K562 (cell line): ENCODE data around the gene MIB2. TPM values are rescaled to one million over a fixed set of nuclear protein-coding genes. Genes with fewer than 3 reads are reported as not detected.
A peak's percentile ranks its signal among the peaks of the same experiment; 100 is the strongest.

Source experiments
- BCL6 ChIP-seq: fragments of 250-450 bp; sonication (Bioruptor Pico); IDR thresholded peaks from 2 replicates; pipeline ENCODE4 v1.4.0; 2020
- BRF1 ChIP-seq: IDR thresholded peaks from 3 replicates; pipeline ENCODE4 v1.6.1; 2011; ENCODE audit warnings: borderline replicate concordance, mild to moderate bottlenecking; ENCODE audit not compliant: insufficient read length; ENCODE audit errors: extremely low read depth
- CXXC5 ChIP-seq: fragments of 250-450 bp; sonication (Bioruptor Pico); IDR thresholded peaks from 2 replicates; pipeline ENCODE4 v1.8.0; 2022; ENCODE audit warnings: inconsistent platforms, mild to moderate bottlenecking, moderate library complexity
- FOXA3 ChIP-seq, 2 experiments: fragments of 450-650 bp in 1 of 2; sonication (generic) in 1 of 2; formaldehyde crosslinking; IDR thresholded peaks in 1 of 2; conservative IDR thresholded peaks in 1 of 2; 2 replicates each; pipeline versions ENCODE4 v1.4.0 to v1.8.0; 2020 to 2022; ENCODE audit warnings: mild to moderate bottlenecking in 2 of 2, missing genetic modification reagents in 1 of 2
- KLF10 ChIP-seq: fragments of 250-450 bp; sonication (Bioruptor Pico); IDR thresholded peaks from 2 replicates; pipeline ENCODE4 v1.6.1; 2021; ENCODE audit warnings: matching md5 sums
- MCM2 ChIP-seq: fragments of 450-650 bp; IDR thresholded peaks from 2 replicates; pipeline ENCODE4 v1.6.1; 2017; ENCODE audit warnings: low read depth, mild to moderate bottlenecking
- RAD51 ChIP-seq: fragments of 450-650 bp; IDR thresholded peaks from 2 replicates; pipeline ENCODE4 v1.7.1; 2016; ENCODE audit warnings: low read depth, mild to moderate bottlenecking, borderline replicate concordance
- ZBTB11 ChIP-seq, 3 experiments: fragments of 200-800 bp in 1 of 3; fragments of 250-450 bp in 1 of 3; fragments of 450-650 bp in 1 of 3; sonication (Bioruptor Pico) in 1 of 3; sonication (Bioruptor generic) in 1 of 3; formaldehyde crosslinking in 1 of 3; IDR thresholded peaks; 2 replicates each; pipeline versions ENCODE4 v1.6.1 to v1.8.0; 2016 to 2022; ENCODE audit warnings: mild to moderate bottlenecking in 2 of 3, missing genetic modification characterization in 2 of 3, missing compliant biosample characterization in 1 of 3, moderate library complexity in 1 of 3
- ZNF239 ChIP-seq: fragments of 250-450 bp; sonication (Bioruptor Pico); IDR thresholded peaks from 2 replicates; pipeline ENCODE4 v1.4.0; 2020; ENCODE audit warnings: mild to moderate bottlenecking
- ZNF408 ChIP-seq: fragments of 250-450 bp; sonication (Bioruptor Pico); IDR thresholded peaks from 2 replicates; pipeline ENCODE4 v1.4.0; 2020; ENCODE audit warnings: low read depth, mild to moderate bottlenecking, moderate library complexity
- ZNF444 ChIP-seq: fragments of 250-450 bp; sonication (Bioruptor Pico); IDR thresholded peaks from 2 replicates; pipeline ENCODE4 v1.4.0; 2020; ENCODE audit warnings: mild to moderate bottlenecking, moderate library complexity
- ZNF584 ChIP-seq: fragments of 200-800 bp; sonication (Bioruptor generic); IDR thresholded peaks from 2 replicates; pipeline ENCODE4 v1.6.1; 2016; ENCODE audit warnings: low read depth, mild to moderate bottlenecking, missing genetic modification characterization, missing compliant biosample characterization
- polyA plus RNA-seq, 8 experiments: library from polyadenylated mRNA; depleted of rRNA in 4 of 8; stranded (reverse) in 5 of 8; unstranded in 3 of 8; fragments of >200 nt; fragmentation: Nextera tagmentation in 2 of 8; fragmentation: Illumina TruSeq in 1 of 8; extraction: Ambion mirVana in 2 of 8; extraction: Trizol in 1 of 8; gene quantifications; 2 replicates each; pipeline versions ENCODE4 v1.2.1 to v1.2.3, GENCODE V29; 2011 to 2014; ENCODE audit warnings: inconsistent platforms in 1 of 8, missing spikeins in 1 of 8
- total RNA-seq, 7 experiments: library from RNA; depleted of rRNA in 6 of 7; stranded (reverse); fragments of >200 nt in 6 of 7; fragmentation: Illumina TruSeq in 2 of 7; extraction: Trizol in 2 of 7; gene quantifications; 2 replicates each; pipeline versions ENCODE4 v1.2.1 to v1.2.3, GENCODE V29; 2011 to 2021; ENCODE audit warnings: low replicate concordance in 1 of 7
- TF ChIP-seq, protein P1 (sequence below), 2 experiments: fragments of 200-800 bp in 1 of 2; sonication (Bioruptor generic) in 1 of 2; sonication (generic) in 1 of 2; formaldehyde crosslinking in 1 of 2; IDR thresholded peaks in 1 of 2; conservative IDR thresholded peaks in 1 of 2; 2 replicates each; pipeline versions ENCODE4 v1.5.0 to v1.6.1; 2016 to 2020; ENCODE audit warnings: missing compliant biosample characterization in 1 of 2, missing genetic modification characterization in 1 of 2, missing genetic modification reagents in 1 of 2
- TF ChIP-seq, protein P2 (sequence below): IDR thresholded peaks from 3 replicates; pipeline ENCODE4 v1.6.1; 2011; ENCODE audit warnings: borderline replicate concordance, mild to moderate bottlenecking, moderate library complexity; ENCODE audit not compliant: insufficient read length; ENCODE audit errors: extremely low read depth
- TF ChIP-seq, protein P3 (sequence below), 2 experiments: IDR thresholded peaks; 2 replicates each; pipeline ENCODE4 v1.6.1; 2011; ENCODE audit warnings: borderline replicate concordance in 1 of 2, control low read depth in 1 of 2, low read depth in 1 of 2, low read length in 1 of 2, mild to moderate bottlenecking in 1 of 2, mixed read lengths in 1 of 2, moderate library complexity in 1 of 2; ENCODE audit not compliant: insufficient read depth in 1 of 2, insufficient read length in 1 of 2, poor library complexity in 1 of 2, severe bottlenecking in 1 of 2; ENCODE audit errors: extremely low read depth in 1 of 2

Gene MIB2
- total and polyA plus RNA-seq, 9 of the 15 experiments (the other 6 are each of a cell fraction or from before 2014, with no cell fraction given), result 0.04 to 17.0 (median 4.9) TPM; not detected in 1

GRCh38 chr1:1609822-1610485, 5.3 kb upstream of the MIB2 start (continued):
- TF ChIP-seq, protein P1, sequence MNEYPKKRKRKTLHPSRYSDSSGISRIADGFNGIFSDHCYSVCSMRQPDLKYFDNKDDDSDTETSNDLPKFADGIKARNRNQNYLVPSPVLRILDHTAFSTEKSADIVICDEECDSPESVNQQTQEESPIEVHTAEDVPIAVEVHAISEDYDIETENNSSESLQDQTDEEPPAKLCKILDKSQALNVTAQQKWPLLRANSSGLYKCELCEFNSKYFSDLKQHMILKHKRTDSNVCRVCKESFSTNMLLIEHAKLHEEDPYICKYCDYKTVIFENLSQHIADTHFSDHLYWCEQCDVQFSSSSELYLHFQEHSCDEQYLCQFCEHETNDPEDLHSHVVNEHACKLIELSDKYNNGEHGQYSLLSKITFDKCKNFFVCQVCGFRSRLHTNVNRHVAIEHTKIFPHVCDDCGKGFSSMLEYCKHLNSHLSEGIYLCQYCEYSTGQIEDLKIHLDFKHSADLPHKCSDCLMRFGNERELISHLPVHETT (CRISPR knock-in tag; conservative IDR thresholded peaks at IDR 0.05 in 1 of 2, IDR thresholded peaks at IDR 0.05 in 1 of 2), result peak in 1 of 2 experiments; percentile 94; a peak in 2 of 4 replicates
- 0 out of 2 replicates have a peak, but pooled peaks have one; percentile 19 for TF ChIP-seq ZNF408 (CRISPR knock-in tag)
- TF ChIP-seq ZNF584 (CRISPR knock-in tag), result peak; percentile 64; the same call in 1 of the 2 replicates
- no peak for TF ChIP-seq MCM2
- TF ChIP-seq, protein P2, sequence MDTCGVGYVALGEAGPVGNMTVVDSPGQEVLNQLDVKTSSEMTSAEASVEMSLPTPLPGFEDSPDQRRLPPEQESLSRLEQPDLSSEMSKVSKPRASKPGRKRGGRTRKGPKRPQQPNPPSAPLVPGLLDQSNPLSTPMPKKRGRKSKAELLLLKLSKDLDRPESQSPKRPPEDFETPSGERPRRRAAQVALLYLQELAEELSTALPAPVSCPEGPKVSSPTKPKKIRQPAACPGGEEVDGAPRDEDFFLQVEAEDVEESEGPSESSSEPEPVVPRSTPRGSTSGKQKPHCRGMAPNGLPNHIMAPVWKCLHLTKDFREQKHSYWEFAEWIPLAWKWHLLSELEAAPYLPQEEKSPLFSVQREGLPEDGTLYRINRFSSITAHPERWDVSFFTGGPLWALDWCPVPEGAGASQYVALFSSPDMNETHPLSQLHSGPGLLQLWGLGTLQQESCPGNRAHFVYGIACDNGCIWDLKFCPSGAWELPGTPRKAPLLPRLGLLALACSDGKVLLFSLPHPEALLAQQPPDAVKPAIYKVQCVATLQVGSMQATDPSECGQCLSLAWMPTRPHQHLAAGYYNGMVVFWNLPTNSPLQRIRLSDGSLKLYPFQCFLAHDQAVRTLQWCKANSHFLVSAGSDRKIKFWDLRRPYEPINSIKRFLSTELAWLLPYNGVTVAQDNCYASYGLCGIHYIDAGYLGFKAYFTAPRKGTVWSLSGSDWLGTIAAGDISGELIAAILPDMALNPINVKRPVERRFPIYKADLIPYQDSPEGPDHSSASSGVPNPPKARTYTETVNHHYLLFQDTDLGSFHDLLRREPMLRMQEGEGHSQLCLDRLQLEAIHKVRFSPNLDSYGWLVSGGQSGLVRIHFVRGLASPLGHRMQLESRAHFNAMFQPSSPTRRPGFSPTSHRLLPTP, result no peak
- peak in 1 of 3 experiments; percentile 75; a peak in 2 of 6 replicates for TF ChIP-seq ZBTB11 (CRISPR knock-in tag; IDR thresholded peaks at IDR 0.05)
- TF ChIP-seq ZNF239 (CRISPR knock-in tag), result peak; percentile 79
- peak; percentile 90 for TF ChIP-seq CXXC5 (CRISPR knock-in tag)
- peak; percentile 61; the same call in 1 of the 2 replicates for TF ChIP-seq BCL6 (CRISPR knock-in tag)
- TF ChIP-seq, protein P3, sequence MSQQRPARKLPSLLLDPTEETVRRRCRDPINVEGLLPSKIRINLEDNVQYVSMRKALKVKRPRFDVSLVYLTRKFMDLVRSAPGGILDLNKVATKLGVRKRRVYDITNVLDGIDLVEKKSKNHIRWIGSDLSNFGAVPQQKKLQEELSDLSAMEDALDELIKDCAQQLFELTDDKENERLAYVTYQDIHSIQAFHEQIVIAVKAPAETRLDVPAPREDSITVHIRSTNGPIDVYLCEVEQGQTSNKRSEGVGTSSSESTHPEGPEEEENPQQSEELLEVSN (IDR thresholded peaks at IDR 0.05; ENCODE audit: borderline replicate concordance in 1 of 2, extremely low read depth in 1 of 2, insufficient read depth in 1 of 2, insufficient read length in 1 of 2, low read depth in 1 of 2, low read length in 1 of 2, poor library complexity in 1 of 2, severe bottlenecking in 1 of 2), result peak in 1 of 2 experiments; percentile 29
- TF ChIP-seq BRF1, result no peak
- TF ChIP-seq ZNF444 (CRISPR knock-in tag), result peak; percentile 69; the same call in 1 of the 2 replicates
- TF ChIP-seq RAD51, result no peak
- 0 out of 2 replicates have a peak, but pooled peaks have one; percentile 67 for TF ChIP-seq KLF10
- 0 out of 4 replicates have a peak, but pooled peaks of 1 of the 2 experiments have one; percentile 5 for TF ChIP-seq FOXA3 (CRISPR knock-in tag; conservative IDR thresholded peaks at IDR 0.05 in 1 of 2, IDR thresholded peaks at IDR 0.05 in 1 of 2)
